Transverse colon (tissue), 4 donors: ENCODE results near the gene GNPTAB. TPM values are rescaled to one million over a fixed set of nuclear protein-coding genes. Genes with fewer than 3 reads are reported as not detected.

Source experiments
- DNase-seq: peaks from one replicate; pipeline ENCODE4 v3.0.0-alpha.2; 2019
- H3K27ac ChIP-seq, 4 donors: fragments of 200-600 bp; sonication (generic); 2 replicates each; pipeline ENCODE4 v1.5.1; 2016 to 2018; ENCODE audit warnings: inconsistent platforms in 4 of 4
- H3K27me3 ChIP-seq: fragments of 200-600 bp; sonication (generic); 2 replicates; pipeline ENCODE4 v1.5.1; 2017; ENCODE audit warnings: inconsistent platforms
- H3K36me3 ChIP-seq, 4 donors: fragments of 200-600 bp; sonication (generic); 2 replicates each; pipeline ENCODE4 v1.5.1; 2017 to 2019; ENCODE audit warnings: inconsistent platforms in 4 of 4
- H3K4me1 ChIP-seq, 4 donors: fragments of 200-600 bp; sonication (generic); 2 replicates each; pipeline ENCODE4 v1.5.1; 2017 to 2020; ENCODE audit warnings: inconsistent platforms in 4 of 4
- H3K4me3 ChIP-seq, 4 donors: fragments of 200-600 bp; sonication (generic); 1 replicate in 1 of 4; 2 replicates in 3 of 4; pipeline versions ENCODE4 v1.5.1 to v1.6.1; 2017 to 2019; ENCODE audit warnings: inconsistent platforms in 4 of 4
- H3K9me3 ChIP-seq, 2 donors: fragments of 200-600 bp; sonication (generic); 2 replicates each; pipeline ENCODE4 v1.5.1; 2017 to 2019; ENCODE audit warnings: inconsistent platforms in 2 of 2
- EP300 ChIP-seq: sonication (generic); formaldehyde crosslinking; IDR thresholded peaks from one replicate; pipeline ENCODE4 v1.6.1; 2017; ENCODE audit warnings: antibody characterized with exemption, low read depth
- POLR2A ChIP-seq: fragments of 450-650 bp; IDR thresholded peaks from one replicate; pipeline ENCODE4 v1.6.1; 2016; ENCODE audit warnings: antibody characterized with exemption, mild to moderate bottlenecking, moderate library complexity
- POLR2AphosphoS5 ChIP-seq, 3 donors: sonication (generic); formaldehyde crosslinking; IDR thresholded peaks; one replicate each; pipeline ENCODE4 v1.6.1; 2016; ENCODE audit warnings: antibody characterized with exemption in 3 of 3
- WGBS, 2 donors: methylation state at CpG; one replicate each; pipeline ENCODE4 v1.1.5; 2018; ENCODE audit warnings: low coverage in 1 of 2; 5-methylcytosine and 5-hydroxymethylcytosine counted together
- in situ Hi-C, 4 donors: fragments of 200-750 bp; cut with MboI; loops; one replicate each; pipeline versions ENCODE4 v1.15.0 to v1.15.1; 2017; ENCODE audit warnings: low sequenced_read_pairs in 3 of 4, low pct_ligation_motif_present in 1 of 4, low pct_unique_long_range_greater_than_20kb in 1 of 4
- intact Hi-C: fragments of 100-400 bp; cut with DNase I; formaldehyde crosslinking; loops from one replicate; pipeline ENCODE4 v1.15.1; 2023; ENCODE audit warnings: low total_unique reads
- total RNA-seq, 4 donors: library from RNA; depleted of rRNA; stranded (reverse); fragments of >200 nt; gene quantifications; one replicate each; pipeline ENCODE4 v1.1.0, GENCODE V29; 2016
- TF ChIP-seq, protein P1 (sequence below), 5 experiments: fragments of 200-600 bp in 3 of 5; fragments of 450-650 bp in 2 of 5; sonication (generic) in 3 of 5; IDR thresholded peaks; 1 replicate in 2 of 5; 2 replicates in 3 of 5; pipeline ENCODE4 v1.5.1; 2016 to 2017; ENCODE audit warnings: antibody characterized with exemption in 5 of 5, inconsistent platforms in 3 of 5, mild to moderate bottlenecking in 2 of 5, moderate library complexity in 1 of 5

Gene GNPTAB
- total RNA-seq, 4 donors from 2014 or later, result 24.1 to 83.0 (median 64.5) TPM

DNA sequence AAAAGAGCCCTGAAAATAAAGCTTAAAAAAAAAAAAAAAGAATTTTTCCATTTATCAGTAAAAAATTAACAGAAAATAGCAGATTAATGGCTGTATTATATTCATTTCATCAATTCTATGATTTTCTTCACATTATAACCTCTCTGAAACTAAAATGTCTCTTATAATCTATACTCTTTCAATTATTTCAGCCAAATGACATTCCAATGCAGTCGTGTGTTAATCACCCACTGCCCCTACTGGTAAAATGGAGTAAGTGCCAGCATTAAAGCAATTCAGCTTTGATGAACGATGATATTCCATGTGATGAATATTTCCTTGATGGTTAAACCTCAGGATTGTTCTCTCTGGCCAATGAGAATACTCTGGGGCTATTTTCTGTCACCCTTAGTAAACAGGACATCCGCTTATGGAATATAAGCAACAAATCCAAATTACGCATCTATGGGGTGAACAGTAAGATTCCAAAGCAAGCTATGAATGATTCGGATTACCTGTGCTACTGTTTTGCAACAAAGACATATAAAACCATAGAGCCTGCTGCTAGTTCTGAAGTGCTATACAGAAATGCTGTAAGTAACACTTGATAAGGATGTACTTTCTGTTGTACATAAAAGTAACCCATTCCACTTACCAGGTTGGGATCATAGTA, 71.2 kb downstream of the GNPTAB start:
- Histone ChIP-seq H3K9me3 (no peaks in the 10 kb centered on the region), H3K27ac (no peak overlapping the region), H3K4me3 (no peak overlapping the region), H3K36me3 (peaks cover 0 to 21% (median 6%) of the 10 kb centered on the region in 4 donors), H3K4me1 (peaks cover 0 to 8% (median 1%) of the 10 kb centered on the region in 4 donors), H3K27me3 (no peaks in the 10 kb centered on the region)
- in situ Hi-C loops, result loop anchor here in 3 of 4 donors (10.0 to 25.0 kb wide), 3 partner anchors 197 to 347 kb away; partner anchors contain the start of gene ARL1 (in 2 of the 3)
- no peak for DNase-seq
- no peak for TF ChIP-seq EP300
- TF ChIP-seq, protein P1, sequence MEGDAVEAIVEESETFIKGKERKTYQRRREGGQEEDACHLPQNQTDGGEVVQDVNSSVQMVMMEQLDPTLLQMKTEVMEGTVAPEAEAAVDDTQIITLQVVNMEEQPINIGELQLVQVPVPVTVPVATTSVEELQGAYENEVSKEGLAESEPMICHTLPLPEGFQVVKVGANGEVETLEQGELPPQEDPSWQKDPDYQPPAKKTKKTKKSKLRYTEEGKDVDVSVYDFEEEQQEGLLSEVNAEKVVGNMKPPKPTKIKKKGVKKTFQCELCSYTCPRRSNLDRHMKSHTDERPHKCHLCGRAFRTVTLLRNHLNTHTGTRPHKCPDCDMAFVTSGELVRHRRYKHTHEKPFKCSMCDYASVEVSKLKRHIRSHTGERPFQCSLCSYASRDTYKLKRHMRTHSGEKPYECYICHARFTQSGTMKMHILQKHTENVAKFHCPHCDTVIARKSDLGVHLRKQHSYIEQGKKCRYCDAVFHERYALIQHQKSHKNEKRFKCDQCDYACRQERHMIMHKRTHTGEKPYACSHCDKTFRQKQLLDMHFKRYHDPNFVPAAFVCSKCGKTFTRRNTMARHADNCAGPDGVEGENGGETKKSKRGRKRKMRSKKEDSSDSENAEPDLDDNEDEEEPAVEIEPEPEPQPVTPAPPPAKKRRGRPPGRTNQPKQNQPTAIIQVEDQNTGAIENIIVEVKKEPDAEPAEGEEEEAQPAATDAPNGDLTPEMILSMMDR (IDR thresholded peaks at IDR 0.05), result peak; percentile 69 to 79 (median 72)
- intact Hi-C loops, result no loop called here
- WGBS, 2 donors, result 55 to 63% methylated on average over 5 of the region's 5 CpGs

DNA sequence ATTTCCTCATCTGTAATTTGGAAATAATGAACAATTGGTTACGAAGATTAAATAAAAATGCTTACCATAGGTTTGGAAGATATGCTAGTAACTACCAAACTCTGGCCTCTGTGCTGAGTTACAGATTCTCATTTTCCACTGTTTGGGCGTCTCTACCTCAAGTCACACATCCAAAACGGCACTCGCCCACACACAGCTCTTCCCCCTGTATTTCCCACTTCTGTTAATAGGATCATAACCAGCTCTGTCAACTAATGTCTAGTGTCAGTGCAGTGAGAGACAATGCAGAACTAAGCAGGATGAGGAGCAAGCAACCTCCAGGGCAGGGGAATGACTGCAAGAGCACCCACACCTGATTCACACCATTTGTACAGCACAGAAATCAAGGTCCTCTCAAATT, 80.6 kb downstream of the GNPTAB start:
- peaks cover 0 to 52% (median 20%) of the 10 kb centered on the region in 4 donors for H3K36me3 ChIP-seq

DNA sequence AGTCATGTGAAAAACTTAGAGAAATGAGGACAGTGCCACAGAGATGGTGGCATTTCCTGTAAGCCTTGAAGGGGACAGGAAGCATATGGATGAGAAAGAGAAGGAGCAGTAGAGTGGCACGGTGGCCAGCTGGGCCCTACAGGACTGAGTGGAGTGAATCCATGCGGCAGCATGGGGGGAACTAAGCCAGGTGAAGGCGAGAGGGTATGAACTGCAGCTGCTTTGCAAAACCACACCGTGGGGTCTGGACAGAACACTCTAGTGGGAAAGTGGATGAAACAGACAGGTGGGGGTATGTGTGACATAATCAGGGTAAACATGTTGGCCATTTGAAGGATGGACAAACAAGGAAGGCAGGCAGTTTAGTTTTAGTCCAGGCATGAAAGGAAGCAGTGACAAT, 81.1 kb downstream of the GNPTAB start:
- WGBS, 2 donors, result 82 to 87% methylated on average over 4 of the region's 4 CpGs
- H3K27me3 ChIP-seq, result no peaks in the 10 kb centered on the region
- intact Hi-C loops, result no loop called here
- H3K36me3 ChIP-seq, result peaks cover 0 to 57% (median 20%) of the 10 kb centered on the region in 4 donors
- DNase-seq, result no peak
- H3K9me3 ChIP-seq, result no peaks in the 10 kb centered on the region
- TF ChIP-seq EP300 (no peak), POLR2AphosphoS5 (IDR thresholded peaks at IDR 0.05) (no peak), POLR2A (no peak)
- TF ChIP-seq, protein P1 (IDR thresholded peaks at IDR 0.05), result no peak
- no peak overlapping the region for H3K27ac ChIP-seq
- no peak overlapping the region for H3K4me3 ChIP-seq
- in situ Hi-C loops, result loop anchor here in 2 of 4 donors (25.0 kb wide), 2 partner anchors 187 to 337 kb away; partner anchors contain the start of gene ARL1 (in 2 of the 2)
- H3K4me1 ChIP-seq, result no peaks in the 10 kb centered on the region

More for the DNA sequence above, 80.6 kb downstream of the GNPTAB start:
- 94 to 100% methylated on average over 2 to 4 of the region's 4 CpGs for WGBS, 2 donors
- in situ Hi-C loops (loop anchor here in 2 of 4 donors (25.0 kb wide), 2 partner anchors 188 to 338 kb away; partner anchors contain the start of gene ARL1 (in 2 of the 2)), intact Hi-C loops (no loop called here)
- TF ChIP-seq, protein P1 (IDR thresholded peaks at IDR 0.05), result no peak
- TF ChIP-seq EP300 (no peak), POLR2AphosphoS5 (IDR thresholded peaks at IDR 0.05) (no peak), POLR2A (no peak)
- H3K9me3 ChIP-seq, result no peaks in the 10 kb centered on the region
- H3K27me3 ChIP-seq, result no peaks in the 10 kb centered on the region
- H3K4me3 ChIP-seq, result no peak overlapping the region
- no peak for DNase-seq
- no peak overlapping the region for H3K27ac ChIP-seq
- no peaks in the 10 kb centered on the region for H3K4me1 ChIP-seq

DNA sequence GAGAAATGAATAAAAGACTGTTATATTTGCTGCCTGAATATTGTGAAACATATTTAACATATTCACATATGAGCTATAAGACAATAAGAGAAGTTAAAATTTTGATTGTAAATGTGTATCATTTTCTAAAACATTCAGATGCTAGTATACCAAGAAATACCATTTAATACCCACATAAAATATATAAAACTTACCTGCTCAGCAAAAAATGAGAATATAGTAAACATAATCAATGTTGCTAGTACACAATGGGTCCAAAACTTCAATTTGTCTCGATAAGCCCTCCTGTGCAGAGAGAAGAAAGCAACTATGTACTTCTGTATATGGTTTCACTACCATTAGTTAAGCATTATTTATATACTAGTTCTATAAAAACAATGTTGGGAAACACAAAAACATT, 81.9 kb downstream of the GNPTAB start:
- DNase-seq, result no peak
- intact Hi-C loops, result no loop called here
- peaks cover 0 to 62% (median 22%) of the 10 kb centered on the region in 4 donors for H3K36me3 ChIP-seq
- no peaks in the 10 kb centered on the region for H3K9me3 ChIP-seq
- no peaks in the 10 kb centered on the region for H3K27me3 ChIP-seq
- 89 to 100% methylated on average over 1 of the region's 1 CpG for whole genome bisulfite sequencing, 2 donors
- H3K27ac ChIP-seq, result no peak overlapping the region
- no peak overlapping the region for H3K4me3 ChIP-seq
- in situ Hi-C loops, result no loop called here
- TF ChIP-seq, protein P1 (IDR thresholded peaks at IDR 0.05), result no peak
- no peak for TF ChIP-seq POLR2A
- no peak for TF ChIP-seq EP300
- no peak for TF ChIP-seq POLR2AphosphoS5 (IDR thresholded peaks at IDR 0.05)
- H3K4me1 ChIP-seq, result no peaks in the 10 kb centered on the region
